HG02938 (cell line): ENCODE data around the gene KRT27.
"Not testable (repeated sequence)": the region's sequence is repeated elsewhere in the genome, so short reads cannot be mapped to it uniquely, and the experiment has no call there.

Source experiments
- ATAC-seq: cut with Tn5 transposase; IDR thresholded peaks from one replicate; pipeline ENCODE4 v1.9.1; 2021; ENCODE audit warnings: mild to moderate bottlenecking, moderate library complexity; ENCODE audit not compliant: unreplicated experiment

KRT27 gene

GRCh38 chr17:40760105-40761016 lies 22.0 kb downstream of the KRT27 start:
- ATAC-seq, result no peak

GRCh38 chr17:40755231-40755630 lies 27.1 kb downstream of the KRT27 start, which contains the start of gene KRT25:
TSS of gene KRT25 (minus strand) at chr17:40755331. CDS start at chr17:40755271, 60 bp downstream.
- no peak for ATAC-seq

GRCh38 chr17:40753804-40754203 lies 28.5 kb downstream of the KRT27 start:
- ATAC-seq, result no peak

GRCh38 chr17:40751065-40751464 lies 31.3 kb downstream of the KRT27 start:
- no peak for ATAC-seq

- no peak for ATAC-seq
These were observed 32.0 kb downstream of the KRT27 start for GRCh38 chr17:40750391-40750790.

- ATAC-seq, result not testable (repeated sequence)
These were observed 33.7 kb downstream of the KRT27 start for GRCh38 chr17:40748666-40749065.

GRCh38 chr17:40738553-40738952 lies 43.8 kb downstream of the KRT27 start:
- no peak for ATAC-seq

GRCh38 chr17:40735016-40735415 lies 47.3 kb downstream of the KRT27 start:
- no peak for ATAC-seq

GRCh38 chr17:40734018-40734417 lies 48.3 kb downstream of the KRT27 start:
- ATAC-seq, result no peak

- ATAC-seq, result no peak
These were observed 51.4 kb downstream of the KRT27 start for GRCh38 chr17:40730970-40731369.

- no peak for ATAC-seq
These were observed 54.7 kb downstream of the KRT27 start for GRCh38 chr17:40727447-40728231.

GRCh38 chr17:40726919-40727318 lies 55.4 kb downstream of the KRT27 start:
- no peak for ATAC-seq
